ENCODE data around the gene LALBA.

GRCh38 chr12:48525332-48525731 is 44.5 kb downstream of the LALBA start, which contains the start of gene OR8S1:
- TF ChIP-seq, protein P1, sequence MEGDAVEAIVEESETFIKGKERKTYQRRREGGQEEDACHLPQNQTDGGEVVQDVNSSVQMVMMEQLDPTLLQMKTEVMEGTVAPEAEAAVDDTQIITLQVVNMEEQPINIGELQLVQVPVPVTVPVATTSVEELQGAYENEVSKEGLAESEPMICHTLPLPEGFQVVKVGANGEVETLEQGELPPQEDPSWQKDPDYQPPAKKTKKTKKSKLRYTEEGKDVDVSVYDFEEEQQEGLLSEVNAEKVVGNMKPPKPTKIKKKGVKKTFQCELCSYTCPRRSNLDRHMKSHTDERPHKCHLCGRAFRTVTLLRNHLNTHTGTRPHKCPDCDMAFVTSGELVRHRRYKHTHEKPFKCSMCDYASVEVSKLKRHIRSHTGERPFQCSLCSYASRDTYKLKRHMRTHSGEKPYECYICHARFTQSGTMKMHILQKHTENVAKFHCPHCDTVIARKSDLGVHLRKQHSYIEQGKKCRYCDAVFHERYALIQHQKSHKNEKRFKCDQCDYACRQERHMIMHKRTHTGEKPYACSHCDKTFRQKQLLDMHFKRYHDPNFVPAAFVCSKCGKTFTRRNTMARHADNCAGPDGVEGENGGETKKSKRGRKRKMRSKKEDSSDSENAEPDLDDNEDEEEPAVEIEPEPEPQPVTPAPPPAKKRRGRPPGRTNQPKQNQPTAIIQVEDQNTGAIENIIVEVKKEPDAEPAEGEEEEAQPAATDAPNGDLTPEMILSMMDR (IDR thresholded peaks at IDR 0.05) = no peak
- TF ChIP-seq POLR2A (IDR thresholded peaks at IDR 0.05) (no peak), EP300 (IDR thresholded peaks at IDR 0.05) (no peak)
